OCI-LY7 (cell line): ENCODE results near the gene DPF3.

Source experiments
- EZH2phosphoT487 ChIP-seq: fragments of 200-600 bp; sonication (generic); IDR thresholded peaks from 2 replicates; pipeline ENCODE4 v1.6.1; 2018; ENCODE audit warnings: low read depth, borderline replicate concordance, mild to moderate bottlenecking, mixed run types, antibody characterized with exemption, low read length, moderate library complexity, mixed read lengths
- TF ChIP-seq, protein P1 (sequence below): fragments of 200-600 bp; sonication (generic); conservative IDR thresholded peaks from 2 replicates; pipeline ENCODE4 v1.5.1; 2014; ENCODE audit warnings: mild to moderate bottlenecking, antibody characterized with exemption, low read length, moderate library complexity, mixed read lengths

DNA sequence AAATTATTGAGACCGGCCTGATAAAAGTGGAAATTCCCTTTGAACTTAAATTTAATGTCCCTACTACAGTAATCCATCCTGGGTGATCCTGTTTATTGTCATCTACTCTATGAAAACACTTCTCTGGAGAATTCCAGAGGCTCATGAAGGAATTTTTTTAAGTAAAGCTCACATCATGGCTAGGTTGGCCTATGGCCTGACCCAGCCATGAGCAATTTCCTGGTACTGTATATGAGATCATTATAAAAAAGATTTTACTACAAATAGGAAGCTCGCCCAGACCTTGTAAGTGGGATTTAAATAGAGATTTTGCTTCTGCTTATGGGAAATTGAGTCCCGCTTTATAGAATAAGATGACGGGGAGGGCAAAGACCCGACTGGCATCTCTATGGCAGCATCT is 215.5 kb downstream of the DPF3 start:
- TF ChIP-seq, protein P1, sequence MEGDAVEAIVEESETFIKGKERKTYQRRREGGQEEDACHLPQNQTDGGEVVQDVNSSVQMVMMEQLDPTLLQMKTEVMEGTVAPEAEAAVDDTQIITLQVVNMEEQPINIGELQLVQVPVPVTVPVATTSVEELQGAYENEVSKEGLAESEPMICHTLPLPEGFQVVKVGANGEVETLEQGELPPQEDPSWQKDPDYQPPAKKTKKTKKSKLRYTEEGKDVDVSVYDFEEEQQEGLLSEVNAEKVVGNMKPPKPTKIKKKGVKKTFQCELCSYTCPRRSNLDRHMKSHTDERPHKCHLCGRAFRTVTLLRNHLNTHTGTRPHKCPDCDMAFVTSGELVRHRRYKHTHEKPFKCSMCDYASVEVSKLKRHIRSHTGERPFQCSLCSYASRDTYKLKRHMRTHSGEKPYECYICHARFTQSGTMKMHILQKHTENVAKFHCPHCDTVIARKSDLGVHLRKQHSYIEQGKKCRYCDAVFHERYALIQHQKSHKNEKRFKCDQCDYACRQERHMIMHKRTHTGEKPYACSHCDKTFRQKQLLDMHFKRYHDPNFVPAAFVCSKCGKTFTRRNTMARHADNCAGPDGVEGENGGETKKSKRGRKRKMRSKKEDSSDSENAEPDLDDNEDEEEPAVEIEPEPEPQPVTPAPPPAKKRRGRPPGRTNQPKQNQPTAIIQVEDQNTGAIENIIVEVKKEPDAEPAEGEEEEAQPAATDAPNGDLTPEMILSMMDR = no peak
- TF ChIP-seq EZH2phosphoT487 = no peak
